Ovary (tissue), 9 donors: ENCODE results near the gene MDC1. TPM values are rescaled to one million over a fixed set of nuclear protein-coding genes. Genes with fewer than 3 reads are reported as not detected.

Source experiments
- DNase-seq, 5 donors: peaks; one replicate each; pipeline ENCODE4 v3.0.0-alpha.2; 2019 to 2020
- H3K27ac ChIP-seq, 2 donors: fragments of 200-600 bp; one replicate each; pipeline versions ENCODE4 v1.5.1 to v1.8.0; 2019 to 2022
- H3K27me3 ChIP-seq: fragments of 200-600 bp; one replicate; pipeline ENCODE4 v1.8.0; 2022
- H3K36me3 ChIP-seq: fragments of 200-600 bp; sonication (generic); one replicate; pipeline ENCODE4 v1.5.1; 2019
- H3K4me1 ChIP-seq: one replicate; pipeline ENCODE4 v1.8.1; 2013; ENCODE audit warnings: mild to moderate bottlenecking, moderate library complexity; ENCODE audit not compliant: insufficient read depth
- H3K4me3 ChIP-seq: fragments of 200-600 bp; sonication (generic); one replicate; pipeline ENCODE4 v1.5.1; 2017
- H3K9me3 ChIP-seq, 2 donors: fragments of 200-600 bp in 1 of 2; sonication (generic) in 1 of 2; one replicate each; pipeline versions ENCODE4 v1.5.1 to v1.8.1; 2013 to 2019; ENCODE audit warnings: mild to moderate bottlenecking in 1 of 2, moderate library complexity in 1 of 2
- CTCF ChIP-seq, 3 donors: fragments of 450-650 bp in 2 of 3; fragments of 200-600 bp in 1 of 3; IDR thresholded peaks; one replicate each; pipeline versions ENCODE4 v1.5.1 to v1.8.0; 2016 to 2022; ENCODE audit warnings: antibody characterized with exemption in 3 of 3, mild to moderate bottlenecking in 1 of 3
- EP300 ChIP-seq: sonication (generic); formaldehyde crosslinking; IDR thresholded peaks from one replicate; pipeline ENCODE4 v1.6.1; 2017; ENCODE audit warnings: antibody characterized with exemption
- POLR2A ChIP-seq: fragments of 450-650 bp; IDR thresholded peaks from one replicate; pipeline ENCODE4 v1.6.1; 2017; ENCODE audit warnings: antibody characterized with exemption, mild to moderate bottlenecking, moderate library complexity
- WGBS, 3 donors: extraction: QIAGEN DNeasy Blood & Tissue Kit in 1 of 3; methylation state at CpG; one replicate each; pipeline versions ENCODE4 v1.1.5 to v1.1.7; 2013 to 2017; 5-methylcytosine and 5-hydroxymethylcytosine counted together
- intact Hi-C, 4 donors: fragments of 100-400 bp; cut with DNase I; formaldehyde crosslinking; loops; one replicate each; pipeline versions ENCODE4 v1.11.0 to v1.15.1; 2022 to 2023
- polyA plus RNA-seq, 2 donors: library from polyadenylated mRNA; stranded (reverse); fragments of 200-250 nt in 1 of 2; fragments of 350-450 nt in 1 of 2; fragmentation: Illumina TruSeq in 1 of 2; extraction: RNeasy Lipid Tissue Mini Kit (QIAGEN cat#74804) in 1 of 2; gene quantifications; one replicate each; pipeline ENCODE4 v1.2.3, GENCODE V29; 2013 to 2014
- total RNA-seq, 7 donors: library from RNA; depleted of rRNA in 2 of 7; stranded (reverse); fragments of >200 nt in 2 of 7; fragmentation: NEBNext Ultra II Directional in 3 of 7; extraction: Animal tissue kit (Norgen Biotek cat#: 25700) in 3 of 7; gene quantifications; one replicate each; pipeline versions ENCODE4 v1.1.0 to v1.2.4, GENCODE V29; 2016 to 2023
- donor health status: DM: no; HTN: no; CAD: no; lungs with moderate emphysema.
- donor health status: DM: no; HTN: no; CAD: no.
- donor health status: Bipolar disorder and iron deficiency.
- donor health status: DM: yes; HTN: yes; CAD: no.
- donor health status: DM: no; HTN: no; CAD: no.
- donor health status: DM: yes; HTN: yes; CAD: no.

The MDC1 gene
- total and polyA plus RNA-seq, 9 donors = 13.1 to 62.5 (median 39.2) TPM

DNA sequence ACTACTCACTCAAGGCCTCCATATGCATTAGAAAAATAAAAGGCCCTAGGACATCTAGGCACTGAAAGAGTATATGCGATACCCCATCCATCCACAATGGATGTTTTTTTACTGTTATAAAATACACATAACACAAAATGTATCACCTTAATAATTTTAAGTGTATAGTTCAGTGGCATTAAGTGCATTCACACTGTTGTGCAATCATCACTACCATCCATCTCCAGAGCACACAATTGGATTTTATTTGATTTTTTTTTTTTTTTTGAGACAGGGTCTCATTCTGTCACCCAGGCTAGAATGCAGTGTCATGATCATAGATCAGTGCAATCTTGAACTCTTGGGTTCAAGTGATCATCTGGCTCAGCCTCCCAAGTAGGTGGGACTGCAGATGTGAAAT lies 2.8 kb downstream of the MDC1 start:
- TF ChIP-seq CTCF (IDR thresholded peaks at IDR 0.05) = no peak
- intact Hi-C loops = loop anchor here in 1 of 4 donors (2.0 kb wide), 1 partner anchor 15 kb away; no protein-coding TSS in a partner anchor
- Histone ChIP-seq H3K27ac (no peak overlapping the region), H3K36me3 (no peaks in the 10 kb centered on the region), H3K4me3 (no peak overlapping the region), H3K9me3 (no peaks in the 10 kb centered on the region), H3K27me3 (no peaks in the 10 kb centered on the region), H3K4me1 (peaks cover 2% of the 10 kb centered on the region)
- no peak for DNase-seq
- 93 to 97% (median 94%) methylated on average over 1 of the region's 1 CpG for WGBS, 3 donors

- no peak overlapping the region for H3K4me3 ChIP-seq
- no peaks in the 10 kb centered on the region for H3K27me3 ChIP-seq
- TF ChIP-seq CTCF (IDR thresholded peaks at IDR 0.05) (no peak), POLR2A (no peak), EP300 (no peak)
- no peaks in the 10 kb centered on the region for H3K4me1 ChIP-seq
- WGBS, 3 donors = 77 to 90% (median 78%) methylated on average over 7 of the region's 7 CpGs
- H3K36me3 ChIP-seq = no peaks in the 10 kb centered on the region
- no peaks in the 10 kb centered on the region for H3K9me3 ChIP-seq
- peak in 1 of 5 donors; percentile 21 for DNase-seq
- intact Hi-C loops = no loop called here
- H3K27ac ChIP-seq = no peak overlapping the region
Measured at GRCh38 chr6:30712441-30712945, 4.6 kb downstream of the MDC1 start.

- Histone ChIP-seq H3K4me3 (no peak overlapping the region), H3K4me1 (no peaks in the 10 kb centered on the region), H3K27ac (no peak overlapping the region), H3K27me3 (no peaks in the 10 kb centered on the region), H3K9me3 (no peaks in the 10 kb centered on the region), H3K36me3 (no peaks in the 10 kb centered on the region)
- intact Hi-C loops = no loop called here
- WGBS, 3 donors = 86 to 95% (median 88%) methylated on average over 1 of the region's 1 CpG
- peak in 1 of 5 donors; percentile 19 for DNase-seq
- TF ChIP-seq EP300 = no peak
- TF ChIP-seq CTCF (IDR thresholded peaks at IDR 0.05) = no peak
- TF ChIP-seq POLR2A = no peak
Measured at GRCh38 chr6:30711758-30712380, 5.2 kb downstream of the MDC1 start.

DNA sequence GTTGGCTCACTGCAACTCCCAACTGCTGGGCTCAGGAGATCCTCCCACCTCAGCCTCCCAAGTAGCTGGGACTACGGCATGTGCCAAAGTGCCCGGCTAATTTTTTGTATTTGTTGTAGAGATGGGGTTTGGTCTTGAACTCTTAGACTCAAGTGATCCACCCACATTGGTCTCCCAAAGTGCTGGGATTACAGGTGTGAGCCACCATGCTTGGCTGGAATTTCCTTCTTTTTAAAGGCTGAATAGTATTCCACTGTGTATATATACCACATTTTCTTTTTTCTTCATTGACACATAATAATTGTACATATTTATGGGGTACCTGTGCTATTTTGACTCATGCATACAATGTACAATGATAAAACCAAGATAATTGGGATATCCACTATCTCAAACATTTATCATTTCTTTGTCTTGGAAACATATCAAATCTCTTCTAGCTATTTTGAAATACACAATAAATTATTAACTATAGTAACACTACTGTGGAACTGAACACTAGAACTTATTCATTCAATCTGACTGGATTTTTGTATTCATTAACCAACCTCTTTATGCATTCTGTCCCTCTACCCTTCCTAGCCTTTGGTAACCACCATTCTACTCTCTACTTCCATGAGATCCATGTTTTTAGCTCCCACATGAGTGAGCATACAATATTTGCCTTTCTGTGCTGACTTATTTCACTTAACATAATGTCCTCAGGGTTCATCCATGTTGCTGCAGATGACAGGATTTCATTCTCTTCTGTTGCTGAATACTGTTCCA lies 7.8 kb downstream of the MDC1 start:
- TF ChIP-seq POLR2A (no peak), EP300 (no peak), CTCF (IDR thresholded peaks at IDR 0.05) (no peak)
- Histone ChIP-seq H3K36me3 (no peaks in the 10 kb centered on the region), H3K27ac (no peak overlapping the region), H3K27me3 (no peaks in the 10 kb centered on the region), H3K4me3 (no peak overlapping the region), H3K4me1 (no peaks in the 10 kb centered on the region), H3K9me3 (no peaks in the 10 kb centered on the region)
- WGBS, 3 donors = 91 to 100% (median 96%) methylated on average over 2 of the region's 2 CpGs
- no peak for DNase-seq
- intact Hi-C loops = no loop called here
